ENCODE measurements around the gene AMD1.
"Not testable (repeated sequence)": the region's sequence is repeated elsewhere in the genome, so short reads cannot be mapped to it uniquely, and the experiment has no call there.

The AMD1 gene

DNA sequence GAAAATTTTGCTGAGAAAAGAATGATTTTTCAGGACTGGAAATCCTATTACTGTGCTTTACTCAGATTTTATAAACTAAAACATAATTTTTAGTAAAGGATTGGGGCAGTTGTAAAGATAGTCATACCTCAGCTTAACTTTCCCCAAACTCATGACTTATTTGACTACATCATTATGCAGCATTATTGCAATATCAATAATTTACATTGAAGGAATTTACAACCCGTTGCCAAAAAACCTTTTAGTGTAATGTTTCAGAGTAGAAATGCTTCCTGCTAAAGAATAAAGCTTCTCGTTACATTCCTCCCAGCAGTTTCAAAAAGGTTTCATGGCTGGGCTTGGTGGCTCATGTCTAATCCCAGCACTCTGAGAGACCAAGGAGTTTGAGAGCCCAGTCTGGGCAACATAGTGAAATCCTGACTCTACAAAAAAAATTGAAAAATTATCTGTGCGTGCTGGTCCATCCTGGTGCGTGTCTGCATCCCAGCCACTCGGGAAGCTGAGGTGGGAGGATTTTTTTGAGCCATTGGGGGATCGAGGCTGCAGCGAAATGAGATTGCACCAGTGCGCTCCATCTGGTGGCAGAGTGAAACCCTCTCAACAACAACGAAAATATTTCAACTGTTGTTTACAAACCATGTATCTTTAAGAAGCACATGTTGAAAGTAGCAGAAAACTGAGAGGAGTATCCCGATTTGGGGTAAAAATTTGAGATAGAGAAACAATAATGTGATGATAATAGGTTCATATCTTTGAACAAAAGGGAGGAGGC lies 4.4 kb downstream of the AMD1 start:
- DNase-seq = no peak

DNA sequence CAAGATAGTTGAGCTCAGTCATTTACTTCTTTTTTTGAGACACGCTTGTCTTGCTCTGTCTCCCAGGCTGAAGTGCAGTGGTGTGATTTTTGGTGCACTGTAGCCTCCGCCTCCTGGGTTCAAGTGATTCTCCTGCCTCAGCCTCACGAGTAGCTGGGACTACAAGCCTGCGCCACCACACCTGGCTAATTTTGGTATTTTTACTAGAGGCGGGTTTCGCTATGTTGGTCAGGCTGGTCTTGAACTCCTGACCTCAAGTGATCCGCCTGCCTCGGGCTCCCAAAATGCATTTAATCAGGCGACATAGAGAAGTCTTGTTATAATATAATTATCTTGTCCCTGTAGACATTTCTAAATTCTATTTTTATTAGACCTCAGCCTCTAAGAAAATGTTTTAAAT lies 6.1 kb downstream of the AMD1 start:
- DNase-seq = no peak

DNA sequence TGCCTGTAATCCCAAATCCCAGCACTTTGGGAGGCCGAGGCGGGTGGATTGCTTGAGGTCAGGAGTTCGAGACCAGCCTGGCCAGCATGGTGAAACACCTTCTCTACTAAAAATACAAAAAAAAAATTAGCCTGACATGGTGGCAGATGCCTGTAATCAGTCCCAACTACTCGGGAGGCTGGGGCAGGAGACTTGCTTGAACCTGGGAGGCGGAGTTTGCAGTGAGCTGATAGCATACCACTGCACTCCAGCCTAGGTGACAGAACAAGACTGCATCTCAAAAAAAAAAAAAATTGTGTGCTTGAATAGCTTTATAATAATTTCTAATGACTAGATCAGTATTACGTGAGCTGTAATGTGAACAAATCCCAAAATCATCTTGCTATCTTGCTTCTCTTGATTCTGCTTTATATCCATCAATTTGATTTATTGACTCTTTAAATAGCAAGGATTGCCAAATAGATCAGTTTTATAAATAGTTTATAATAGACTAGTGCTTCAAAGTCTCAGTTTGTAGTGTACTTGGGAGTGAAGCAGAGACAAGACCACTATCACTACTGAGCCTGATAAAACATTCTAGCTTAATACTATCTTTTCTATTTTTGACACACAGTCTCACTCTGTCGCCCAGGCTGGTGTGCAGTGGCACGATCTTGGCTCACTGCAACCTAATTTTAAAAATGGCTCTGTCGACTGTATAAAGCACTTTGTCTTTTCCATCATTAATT lies 7.1 kb downstream of the AMD1 start:
- DNase-seq = no peak

DNA sequence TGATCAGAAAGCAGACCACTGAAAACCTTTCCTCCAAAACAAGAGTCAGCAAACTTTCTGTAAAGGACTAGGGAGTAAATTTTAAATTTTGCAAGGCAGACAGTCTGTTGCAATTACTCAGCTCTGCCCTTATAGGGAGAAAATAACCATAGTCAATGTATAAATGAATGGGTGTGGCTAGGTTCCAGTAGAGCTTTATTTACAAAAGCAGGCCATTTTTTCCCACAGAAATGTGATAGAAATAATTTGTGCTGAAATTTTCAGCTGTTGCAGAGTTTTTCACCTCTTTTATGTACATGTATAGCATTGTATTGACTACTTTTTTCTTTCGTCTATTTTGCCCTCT lies 7.7 kb downstream of the AMD1 start:
- DNase-seq = no peak

DNA sequence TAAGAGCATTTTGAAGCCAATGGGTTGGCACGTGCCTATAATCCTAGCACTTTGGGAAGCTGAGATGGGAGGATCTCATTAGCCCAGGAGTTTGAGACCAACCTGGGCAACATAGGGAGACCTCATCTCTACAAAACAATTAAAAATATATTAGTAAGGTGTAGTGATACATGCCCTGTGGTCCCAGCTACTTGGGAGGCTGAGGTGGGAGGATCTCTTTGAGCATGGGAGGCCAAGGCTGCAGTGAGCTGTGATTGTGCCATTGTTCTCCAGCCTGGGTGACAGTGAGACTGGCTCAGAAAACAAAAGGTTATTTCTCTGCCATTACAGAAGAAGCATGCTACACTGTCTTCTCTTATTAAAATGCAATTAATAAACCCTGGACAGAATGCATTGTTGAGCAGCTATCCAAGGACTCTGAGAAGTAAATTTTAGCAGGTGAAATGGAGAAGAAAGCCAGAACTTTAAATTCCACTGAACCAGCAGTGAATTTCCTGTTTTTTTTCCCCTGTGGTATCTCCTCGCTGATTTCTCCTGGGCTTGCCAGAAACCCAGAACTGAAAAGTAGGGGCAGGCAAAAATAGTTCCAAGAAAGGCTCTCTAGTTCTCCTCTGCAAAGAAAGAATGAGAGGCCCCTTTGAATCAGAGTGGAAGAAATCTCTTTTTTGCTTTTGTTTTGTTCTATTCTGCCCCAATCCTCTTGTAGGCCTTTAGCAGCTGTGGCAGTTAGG lies 8.4 kb downstream of the AMD1 start:
- no peak for DNase-seq

DNA sequence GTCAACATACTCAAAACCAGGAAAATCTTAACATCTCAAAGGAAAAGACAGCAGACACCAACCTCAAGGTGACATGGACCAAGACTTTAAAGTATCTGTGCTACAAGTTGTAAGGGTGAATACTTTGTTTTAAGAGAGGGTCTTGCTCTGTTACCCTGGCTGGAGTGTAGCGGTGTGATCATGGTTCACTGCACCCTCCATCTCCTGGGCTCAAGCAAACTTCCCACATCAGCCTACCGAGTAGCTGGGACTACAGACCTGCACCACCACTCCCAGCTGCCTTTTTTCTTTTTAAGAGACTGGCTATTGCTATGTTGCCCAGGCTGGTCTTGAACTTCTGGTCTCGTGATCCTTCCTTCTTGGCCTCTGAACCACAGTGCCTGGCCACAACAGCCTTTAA lies 9.7 kb downstream of the AMD1 start:
- DNase-seq = no peak

DNA sequence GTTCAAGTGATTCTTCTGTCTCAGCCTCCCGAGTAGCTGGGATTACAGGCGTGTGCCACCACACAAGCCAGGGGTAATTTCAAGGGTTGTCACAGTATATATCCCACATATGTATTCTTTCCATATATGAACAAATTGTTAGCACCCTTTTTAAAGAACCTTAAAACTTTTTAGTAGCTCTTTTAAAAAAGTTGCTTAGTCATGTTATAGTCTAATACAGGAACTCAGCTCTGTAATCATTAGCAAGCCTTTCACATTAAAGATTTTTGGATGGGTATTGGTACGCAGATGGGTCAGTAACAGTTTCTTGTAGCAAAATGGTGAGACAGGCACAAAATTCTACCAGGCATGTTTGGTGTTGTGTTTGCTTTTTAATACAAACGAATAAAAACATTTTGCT lies 10.9 kb downstream of the AMD1 start:
- DNase-seq = no peak

DNA sequence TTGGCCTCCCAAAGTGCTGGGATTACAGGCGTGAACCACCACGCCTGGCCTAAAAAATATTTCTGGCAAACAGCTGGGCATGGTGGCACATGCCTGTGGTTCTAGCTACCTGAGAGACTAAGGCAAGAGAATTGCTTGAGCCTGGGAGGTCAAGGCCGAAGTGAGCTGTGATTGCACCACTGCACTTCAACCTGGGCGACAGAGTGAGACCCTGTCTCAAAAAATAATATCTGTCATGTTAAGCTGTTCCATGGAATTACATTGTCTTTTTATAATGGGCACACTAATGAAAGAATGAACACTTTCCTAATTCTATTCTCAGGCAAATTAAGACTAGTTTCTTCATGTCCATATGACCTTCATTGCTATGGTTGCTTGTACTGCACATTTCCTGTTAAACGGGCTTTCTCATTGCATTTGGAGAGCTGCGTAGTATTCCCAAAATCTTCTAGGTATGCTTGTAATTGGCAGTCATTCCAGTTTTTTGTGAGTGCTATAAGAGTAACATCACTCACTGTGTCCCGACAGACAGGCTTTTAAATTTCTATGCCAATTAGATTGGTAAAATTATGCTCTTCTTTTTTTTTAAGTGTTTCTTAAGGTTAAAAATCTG lies 12.1 kb downstream of the AMD1 start:
- DNase-seq = no peak

DNA sequence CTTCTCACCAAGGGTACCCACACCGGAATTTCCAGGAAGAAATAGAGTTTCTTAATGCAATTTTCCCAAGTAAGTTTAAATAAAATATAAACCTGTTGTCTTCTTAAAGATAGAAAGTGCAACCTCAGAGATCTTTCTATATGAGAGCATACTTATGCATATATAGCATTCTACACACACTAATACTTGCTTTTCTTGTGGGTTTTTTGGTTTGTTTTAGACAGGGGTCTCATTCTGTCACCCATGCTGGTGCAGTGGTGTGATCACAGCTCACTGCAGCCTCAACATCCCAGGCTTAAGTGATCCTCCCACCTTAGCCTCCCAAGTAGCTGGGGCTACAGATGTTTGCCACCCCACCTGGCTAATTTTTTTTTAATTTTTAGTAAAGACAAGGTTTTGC lies 15.7 kb downstream of the AMD1 start:
- DNase-seq = no peak

DNA sequence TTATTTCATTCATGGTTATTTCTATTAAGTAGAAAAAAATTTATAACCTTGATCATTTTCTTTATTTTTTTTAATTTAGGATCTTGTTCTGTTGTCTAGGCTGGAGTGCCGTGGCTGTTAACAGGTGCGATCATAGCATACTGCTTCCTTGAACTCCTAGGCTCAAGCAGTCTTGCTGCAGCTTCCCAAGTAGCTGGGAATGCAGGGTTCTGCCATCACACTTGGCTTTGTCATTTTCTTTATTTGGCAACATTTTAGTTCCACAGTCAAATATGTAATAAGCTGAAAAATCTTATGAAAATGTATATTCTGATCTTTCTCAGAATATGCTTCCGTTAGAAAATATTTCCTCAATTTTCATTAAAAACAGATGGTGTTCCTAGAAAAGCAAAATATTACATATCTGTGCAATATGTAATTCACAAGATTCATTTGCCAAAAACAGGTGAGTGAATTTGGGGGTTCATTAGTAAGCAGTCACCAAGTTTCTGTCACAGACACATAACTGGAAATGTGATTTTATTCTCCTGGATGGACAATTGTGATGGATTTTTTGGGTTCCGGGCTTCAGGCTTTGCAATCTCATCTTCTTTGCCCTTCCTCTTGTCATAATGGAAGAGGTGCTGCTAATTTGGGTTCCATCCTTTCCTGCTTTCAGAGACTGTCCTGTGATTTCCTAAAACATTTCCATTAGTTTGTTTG lies 21.5 kb downstream of the AMD1 start:
- no peak for DNase-seq

DNA sequence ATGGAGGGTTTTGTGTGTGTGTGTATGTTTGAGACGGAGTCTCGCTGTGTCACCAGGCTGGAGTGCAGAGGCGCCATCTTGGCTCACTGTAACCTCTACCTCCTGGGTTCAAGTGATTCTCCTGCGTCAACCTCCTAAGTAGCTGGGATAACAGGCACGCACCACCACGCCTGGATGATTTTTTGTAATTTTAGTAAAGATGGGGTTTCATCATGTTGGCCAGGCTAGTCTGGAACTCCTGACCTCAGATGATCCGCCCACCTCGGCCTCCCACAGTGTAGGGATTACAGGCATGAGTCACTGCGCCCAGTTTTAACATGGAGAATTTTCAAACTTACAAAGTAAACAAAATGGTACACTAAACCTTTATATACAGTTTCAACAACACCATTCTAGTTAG lies 22.8 kb downstream of the AMD1 start:
- no peak for DNase-seq

DNA sequence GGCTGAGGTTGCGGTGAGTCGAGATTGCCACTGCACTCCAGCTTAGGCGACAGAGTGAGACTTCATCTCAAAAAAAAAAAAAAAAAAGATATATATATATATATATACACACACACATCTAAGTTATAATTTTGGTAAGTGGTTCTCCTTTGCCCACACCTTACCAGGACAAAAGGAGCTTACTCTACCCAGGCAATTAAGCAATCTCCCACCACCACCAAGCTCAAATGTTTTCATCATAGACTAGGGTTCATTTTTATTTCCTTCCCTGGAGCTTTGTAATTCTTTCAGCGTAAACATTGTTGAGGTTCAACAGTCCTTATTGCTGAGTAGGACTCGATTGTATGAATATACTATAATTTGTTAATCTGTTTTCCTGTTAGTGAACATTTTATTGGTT lies 23.5 kb downstream of the AMD1 start:
- no peak for DNase-seq

DNA sequence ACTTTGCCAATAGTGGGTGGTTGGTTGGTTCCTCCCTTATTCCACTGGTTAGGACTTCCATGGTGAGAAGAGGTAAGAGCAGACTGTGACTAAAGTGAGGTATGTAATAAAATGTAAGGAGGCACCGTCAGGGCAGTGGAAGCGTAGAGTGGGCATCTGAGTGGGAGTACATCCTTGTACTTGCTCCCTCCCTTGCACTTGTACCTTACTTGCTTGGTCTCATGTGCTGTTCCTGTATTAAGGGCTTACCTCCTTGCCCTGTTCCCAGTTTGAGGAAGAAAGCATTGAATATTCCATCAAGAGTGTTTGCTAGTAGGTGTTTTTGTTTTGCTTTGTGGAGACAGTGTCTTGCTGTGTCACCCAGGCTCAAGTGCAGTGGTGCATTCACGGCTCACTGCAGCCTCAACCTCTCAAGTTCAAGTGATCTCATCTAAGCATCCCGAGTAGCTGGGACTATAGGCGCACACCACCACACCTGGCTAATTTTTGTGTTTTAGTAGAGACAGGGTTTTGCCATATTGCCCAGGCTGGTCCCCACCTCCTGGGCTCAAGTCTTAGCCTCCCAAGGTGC lies 25.5 kb downstream of the AMD1 start:
- DNase-seq = no peak

DNA sequence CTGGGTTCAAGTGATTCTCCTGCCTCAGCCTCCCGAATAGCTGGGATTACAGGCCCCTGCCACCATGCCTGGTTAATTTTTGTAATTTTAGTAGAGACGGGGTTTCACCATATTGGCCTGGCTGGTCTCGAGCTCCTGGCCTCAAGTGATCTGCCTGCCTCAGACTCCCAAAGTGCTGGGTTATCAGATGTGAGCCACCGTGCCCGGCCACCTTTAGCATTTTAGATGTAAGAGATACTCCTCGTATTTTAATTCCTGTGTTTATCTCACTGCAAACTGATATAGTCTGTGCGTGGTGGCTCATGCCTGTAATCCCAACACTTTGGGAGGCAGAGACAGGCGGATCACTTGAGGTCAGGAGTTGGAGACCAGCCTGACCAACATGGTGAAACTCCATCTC lies 27.0 kb downstream of the AMD1 start:
- DNase-seq = not testable (repeated sequence)

DNA sequence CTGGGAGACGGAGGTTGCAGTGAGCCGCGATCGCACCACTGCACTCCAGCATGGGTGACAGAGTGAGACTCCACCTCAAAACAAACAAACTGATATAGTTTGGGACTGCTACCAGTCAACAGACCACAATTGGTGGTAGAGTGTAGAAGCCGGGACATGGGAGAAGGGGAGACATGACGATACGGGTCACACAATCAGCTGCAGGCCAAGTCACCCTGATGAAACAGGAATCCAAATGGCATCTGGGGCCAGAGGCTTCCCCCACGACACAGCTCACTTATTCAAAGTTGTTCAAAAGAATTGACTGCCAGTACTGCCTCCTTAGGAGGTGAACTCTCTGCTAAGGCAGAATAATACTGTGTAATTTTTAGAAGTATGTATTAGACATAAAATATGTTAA lies 27.5 kb downstream of the AMD1 start:
- DNase-seq = no peak

DNA sequence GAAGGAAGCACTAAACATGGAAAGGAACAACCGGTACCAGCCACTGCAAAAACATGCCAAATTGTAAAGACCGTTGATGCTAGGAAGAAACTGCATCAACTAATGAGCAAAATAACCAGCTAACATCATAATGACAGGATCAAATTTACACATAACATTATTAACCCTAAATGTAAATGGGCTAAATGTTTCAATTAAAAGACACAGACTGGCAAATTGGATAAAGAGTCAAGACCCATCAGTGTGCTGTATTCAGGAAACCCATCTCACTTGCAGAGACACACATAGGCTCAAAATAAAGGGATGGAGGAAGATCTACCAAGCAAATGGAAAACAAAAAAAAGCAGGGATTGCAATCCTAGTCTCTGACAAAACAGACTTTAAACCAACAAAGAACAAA lies 31.7 kb downstream of the AMD1 start:
- DNase-seq = not testable (repeated sequence)

DNA sequence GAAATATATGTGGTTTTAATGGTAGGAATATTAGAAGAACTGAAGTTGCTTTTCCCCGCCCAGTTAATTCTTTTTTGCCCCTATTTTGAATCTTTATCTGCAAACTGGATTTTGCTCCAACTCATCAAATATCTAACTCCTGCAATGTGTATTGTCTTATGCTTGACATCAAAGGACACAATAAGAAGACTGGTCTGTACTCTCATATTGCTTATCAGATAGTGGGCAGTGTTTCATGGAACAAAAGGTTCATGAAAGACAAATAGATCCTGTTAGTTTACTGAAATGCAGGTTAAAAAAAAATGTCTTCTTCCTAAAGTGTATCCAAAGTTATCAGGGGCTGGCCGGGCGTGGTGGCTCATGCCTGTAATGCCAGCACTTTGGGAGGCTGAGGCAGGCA lies 56.2 kb downstream of the AMD1 start:
- no peak for DNase-seq

DNA sequence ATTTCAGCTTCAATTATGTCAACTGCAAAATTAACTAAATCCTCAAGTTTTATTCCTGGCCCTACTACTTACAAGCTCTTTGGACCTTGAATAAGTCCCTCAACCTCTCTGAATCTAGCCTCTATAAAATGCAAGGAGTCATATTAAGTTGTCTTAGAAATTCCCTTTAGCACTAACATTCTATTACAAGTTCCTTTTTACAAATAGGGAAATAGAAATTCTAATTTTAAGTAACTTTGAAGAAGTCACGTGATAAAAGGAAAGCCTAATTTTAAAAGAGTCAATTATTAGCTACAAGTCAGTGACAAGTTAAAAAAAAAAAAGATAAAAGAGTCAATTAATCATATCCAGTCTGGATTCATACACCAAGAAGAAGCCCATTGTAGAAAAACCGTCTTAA lies 59.3 kb downstream of the AMD1 start:
- DNase-seq = no peak

DNA sequence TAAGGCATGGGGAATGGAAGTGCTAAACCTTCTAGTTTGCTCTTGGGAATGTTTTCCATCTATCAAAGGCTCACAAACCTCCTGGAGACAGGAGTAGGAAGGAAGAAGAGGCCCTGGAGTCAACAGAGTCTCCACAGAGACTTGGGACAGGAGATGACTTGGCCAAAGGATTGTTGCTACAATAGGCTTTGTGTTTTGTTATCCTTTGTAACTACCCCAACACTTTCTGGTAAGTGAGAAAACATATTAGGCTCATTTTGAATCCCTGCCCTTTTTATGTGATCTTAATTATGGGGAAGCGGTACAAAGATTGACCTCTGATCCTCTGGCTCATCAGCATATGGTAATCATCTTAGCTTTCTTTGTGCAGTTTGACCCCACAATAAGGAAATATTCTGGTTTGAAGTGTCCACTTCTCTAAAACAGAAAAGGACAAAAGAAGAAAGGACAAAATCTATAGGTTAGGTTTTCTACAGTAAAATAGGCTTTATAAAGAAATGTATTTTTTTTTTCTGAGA lies 59.9 kb downstream of the AMD1 start:
- DNase-seq = no peak

DNA sequence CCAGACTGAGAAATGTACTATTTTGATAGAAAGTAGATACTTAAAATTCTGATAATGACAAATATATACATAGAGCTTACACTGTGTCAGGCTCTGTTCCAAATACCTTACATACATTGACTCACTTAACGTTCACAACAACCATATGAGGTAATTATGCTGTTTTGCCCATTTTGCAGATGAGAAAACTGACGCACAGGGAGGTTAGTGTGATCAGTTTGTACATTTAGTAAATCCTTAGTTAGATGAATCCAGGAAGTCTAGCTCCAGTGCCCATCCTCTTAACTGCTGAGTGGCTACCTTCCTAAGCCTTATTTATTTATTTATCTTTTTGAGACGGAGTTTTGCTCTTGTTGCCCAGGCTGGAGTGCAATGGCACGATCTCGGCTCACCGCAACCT lies 60.6 kb downstream of the AMD1 start:
- no peak for DNase-seq

DNA sequence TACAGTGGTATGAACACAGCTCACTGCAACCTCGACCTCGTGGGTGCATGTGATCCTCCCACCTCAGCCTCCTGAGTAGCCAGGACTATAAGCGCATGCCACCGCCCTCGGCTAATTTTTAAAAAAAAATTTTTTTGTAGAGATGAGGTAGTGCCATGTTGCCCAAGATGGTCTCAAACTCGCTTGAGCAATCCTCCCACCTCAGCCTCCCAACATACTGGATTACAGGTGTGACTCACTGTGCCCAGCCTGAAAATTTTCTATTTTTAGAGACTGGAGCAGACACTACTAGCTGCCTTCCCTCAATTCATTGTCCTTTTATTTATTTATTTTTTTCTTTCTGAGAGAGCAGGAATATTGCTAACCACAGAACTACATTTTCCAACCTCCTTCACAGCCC lies 63.6 kb downstream of the AMD1 start:
- peak; percentile 25 for DNase-seq

DNA sequence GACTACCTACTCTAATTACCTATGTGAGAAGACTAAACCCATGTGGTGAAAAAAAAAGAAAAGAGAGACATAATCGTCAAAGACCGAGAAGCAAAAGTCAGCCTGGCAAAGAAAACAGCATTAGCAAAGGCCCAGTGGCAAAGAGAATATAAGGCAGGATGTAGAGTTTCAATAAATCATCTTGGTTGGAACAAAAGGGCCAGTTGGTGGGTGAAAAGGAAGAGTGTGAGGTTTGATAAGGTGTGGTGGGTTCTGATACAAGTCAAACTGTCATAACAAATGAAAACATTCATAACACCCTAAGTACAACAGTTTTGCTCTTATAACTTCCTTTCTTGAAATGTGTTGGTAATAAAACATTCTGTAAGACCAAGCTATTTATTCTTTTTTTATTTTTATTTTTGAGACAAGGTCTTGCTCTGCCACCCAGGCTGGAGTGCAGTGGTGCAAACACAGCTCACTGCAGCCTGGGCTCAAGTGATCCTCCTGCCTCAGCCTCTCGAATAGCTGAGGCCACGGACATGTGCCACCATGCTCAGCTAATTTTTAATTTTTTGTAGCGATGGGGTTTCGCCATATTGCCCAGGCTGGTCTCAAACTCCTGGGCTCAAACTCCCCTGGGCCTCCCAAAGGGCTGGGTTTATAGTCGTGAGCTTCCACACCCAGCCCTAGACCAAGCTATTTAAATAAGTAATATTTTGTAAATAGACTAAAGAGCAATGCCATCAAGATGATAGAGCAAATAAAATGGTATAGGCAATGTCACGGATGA lies 65.0 kb downstream of the AMD1 start:
- no peak for DNase-seq
